IMR-90 (cell line): ENCODE data around the gene SLAMF9. TPM values are rescaled to one million over a fixed set of nuclear protein-coding genes. Genes with fewer than 3 reads are reported as not detected.

ENCODE experiments used
- ATAC-seq: fragments of 200-7000 bp; cut with Tn5 transposase; 2 replicates; pipeline ENCODE4 v1.9.1; 2020; ENCODE audit warnings: low read depth, mild to moderate bottlenecking, moderate library complexity
- BruUV-seq: library from RNA; stranded (reverse); fragments of 400-500 nt; replicated peaks from 2 replicates; lab custom pipeline; 2021; lab: Mats Ljungman, UMichigan
- CTCF ChIA-PET: fragments of 300-600 bp; formaldehyde crosslinking; extraction: SDS; loops from one replicate; lab custom pipeline; 2021; ENCODE audit warnings: antibody characterized with exemption; lab: Yijun Ruan, JAX
- POLR2A ChIA-PET: fragments of 300-600 bp; sonication (Branson Sonifier 250); formaldehyde crosslinking; loops from one replicate; lab custom pipeline; 2022; ENCODE audit warnings: antibody characterized with exemption; ENCODE audit not compliant: unreplicated experiment; lab: Charles Lee
- DNase-seq: peaks from one replicate; pipeline ENCODE4 v3.0.0; 2013
- H2AFZ ChIP-seq: replicated peaks from 2 replicates; pipeline ENCODE3; 2013; ENCODE audit warnings: low read length, mild to moderate bottlenecking; ENCODE audit not compliant: poor library complexity
- H2AK5ac ChIP-seq: 2 replicates; pipeline ENCODE4 v1.6.1; 2013; ENCODE audit warnings: low read depth, low read length, inconsistent platforms
- H2AK9ac ChIP-seq: replicated peaks from 2 replicates; pipeline ENCODE3; 2013; ENCODE audit warnings: mild to moderate bottlenecking, low read depth, low read length, moderate library complexity; ENCODE audit not compliant: poor library complexity
- H2BK120ac ChIP-seq: 2 replicates; pipeline ENCODE4 v1.6.1; 2013; ENCODE audit warnings: low read depth, low read length, inconsistent platforms
- H2BK15ac ChIP-seq: 3 replicates; pipeline ENCODE4 v1.6.1; 2013; ENCODE audit warnings: low read depth, low read length, inconsistent platforms
- H2BK20ac ChIP-seq: 2 replicates; pipeline ENCODE4 v1.6.1; 2013; ENCODE audit warnings: low read depth, mild to moderate bottlenecking, inconsistent platforms, low read length, moderate library complexity
- H2BK5ac ChIP-seq: 2 replicates; pipeline ENCODE4 v1.6.1; 2013; ENCODE audit warnings: mild to moderate bottlenecking, low read depth, low read length, inconsistent platforms; ENCODE audit not compliant: poor library complexity, severe bottlenecking
- H3K14ac ChIP-seq: replicated peaks from 2 replicates; pipeline ENCODE4 v1.6.1; 2013; ENCODE audit warnings: low read depth, low read length, inconsistent platforms
- H3K18ac ChIP-seq: 2 replicates; pipeline ENCODE4 v1.6.1; 2013; ENCODE audit warnings: low read depth, low read length, control low read depth
- H3K23ac ChIP-seq: 2 replicates; pipeline ENCODE4 v1.6.1; 2013; ENCODE audit warnings: low read depth, low read length, inconsistent platforms
- H3K27ac ChIP-seq: 2 replicates; pipeline ENCODE4 v1.5.1; 2013; ENCODE audit warnings: mild to moderate bottlenecking, control low read depth, low read length; ENCODE audit not compliant: insufficient read depth
- H3K27me3 ChIP-seq: 2 replicates; pipeline ENCODE4 v1.6.1; 2013; ENCODE audit warnings: low read length; ENCODE audit not compliant: control insufficient read depth, insufficient read depth
- H3K36me3 ChIP-seq: 2 replicates; pipeline ENCODE4 v1.6.1; 2013; ENCODE audit warnings: low read length, mixed read lengths; ENCODE audit not compliant: control insufficient read depth, insufficient read depth
- H3K4ac ChIP-seq: 2 replicates; pipeline ENCODE4 v1.6.1; 2013; ENCODE audit warnings: low read depth, low read length, inconsistent platforms
- H3K4me1 ChIP-seq: 2 replicates; pipeline ENCODE4 v1.6.1; 2013; ENCODE audit warnings: low read length, mixed read lengths; ENCODE audit not compliant: control insufficient read depth, insufficient read depth
- H3K4me2 ChIP-seq: 2 replicates; pipeline ENCODE4 v1.6.1; 2013; ENCODE audit warnings: low read depth, mild to moderate bottlenecking, control low read depth, low read length, moderate library complexity
- H3K4me3 ChIP-seq: 2 replicates; pipeline ENCODE4 v1.5.1; 2013; ENCODE audit warnings: low read depth, mild to moderate bottlenecking, control low read depth, low read length, moderate library complexity; ENCODE audit not compliant: insufficient read depth
- H3K56ac ChIP-seq: 2 replicates; pipeline ENCODE4 v1.6.1; 2013; ENCODE audit warnings: low read length, inconsistent platforms; ENCODE audit not compliant: insufficient read depth; ENCODE audit errors: extremely low read depth
- H3K79me1 ChIP-seq, 2 experiments: 2 replicates each; pipeline ENCODE4 v1.6.1; 2013; ENCODE audit warnings: low read length in 2 of 2, inconsistent platforms in 1 of 2, low read depth in 1 of 2
- H3K9ac ChIP-seq: 2 replicates; pipeline ENCODE4 v1.6.1; 2013; ENCODE audit warnings: low read depth, low read length, control low read depth
- H3K9me1 ChIP-seq: 2 replicates; pipeline ENCODE4 v1.6.1; 2013; ENCODE audit warnings: low read length, inconsistent platforms; ENCODE audit not compliant: insufficient read depth
- H3K9me3 ChIP-seq: 2 replicates; pipeline ENCODE4 v1.6.1; 2013; ENCODE audit warnings: low read length; ENCODE audit not compliant: control insufficient read depth, insufficient read depth
- H4K20me1 ChIP-seq: 2 replicates; pipeline ENCODE4 v1.6.1; 2013; ENCODE audit warnings: low read length, inconsistent platforms; ENCODE audit not compliant: insufficient read depth
- H4K5ac ChIP-seq: 2 replicates; pipeline ENCODE4 v1.6.1; 2013; ENCODE audit warnings: mild to moderate bottlenecking, low read depth, low read length, control low read depth
- H4K8ac ChIP-seq, 2 experiments: 2 replicates each; pipeline ENCODE4 v1.6.1; 2013; ENCODE audit warnings: low read depth in 2 of 2, low read length in 2 of 2, control low read depth in 1 of 2, inconsistent platforms in 1 of 2
- H4K91ac ChIP-seq: 2 replicates; pipeline ENCODE4 v1.6.1; 2013; ENCODE audit warnings: low read depth, low read length, inconsistent platforms; ENCODE audit not compliant: insufficient read depth
- BHLHE40 ChIP-seq: fragments of 150-350 bp; IDR thresholded peaks from 2 replicates; pipeline ENCODE4 v1.6.1; 2016; ENCODE audit warnings: mild to moderate bottlenecking, low read depth, low read length
- CEBPB ChIP-seq: IDR thresholded peaks from 2 replicates; pipeline ENCODE4 v1.6.1; 2012; ENCODE audit warnings: low read depth, low read length, improper control_type of control experiment
- CHD1 ChIP-seq: IDR thresholded peaks from 2 replicates; pipeline ENCODE4 v1.6.1; 2012; ENCODE audit warnings: low read depth, low read length, improper control_type of control experiment
- FOS ChIP-seq: fragments of 150-350 bp; IDR thresholded peaks from 2 replicates; pipeline ENCODE4 v1.6.1; 2016; ENCODE audit warnings: low read depth, low read length
- MAFK ChIP-seq: IDR thresholded peaks from 2 replicates; pipeline ENCODE4 v1.6.1; 2012; ENCODE audit warnings: low read depth, low read length, improper control_type of control experiment
- MAZ ChIP-seq: IDR thresholded peaks from 2 replicates; pipeline ENCODE4 v1.6.1; 2012; ENCODE audit warnings: low read depth, mild to moderate bottlenecking, low read length, improper control_type of control experiment, moderate library complexity, borderline replicate concordance
- MXI1 ChIP-seq: IDR thresholded peaks from 2 replicates; pipeline ENCODE4 v1.6.1; 2012; ENCODE audit warnings: low read depth, mild to moderate bottlenecking, low read length, moderate library complexity, borderline replicate concordance
- NFE2L2 ChIP-seq: fragments of 150-350 bp; IDR thresholded peaks from 2 replicates; pipeline ENCODE4 v1.6.1; 2016; ENCODE audit warnings: low read depth, mild to moderate bottlenecking, low read length
- POLR2A ChIP-seq: IDR thresholded peaks from 2 replicates; pipeline ENCODE4 v1.6.1; 2012; ENCODE audit warnings: mild to moderate bottlenecking, low read depth, low read length
- RAD21 ChIP-seq: IDR thresholded peaks from 2 replicates; pipeline ENCODE4 v1.6.1; 2012; ENCODE audit warnings: low read length, improper control_type of control experiment
- RCOR1 ChIP-seq: IDR thresholded peaks from 2 replicates; pipeline ENCODE4 v1.6.1; 2012; ENCODE audit warnings: mild to moderate bottlenecking, low read length, improper control_type of control experiment; ENCODE audit not compliant: insufficient replicate concordance
- RFX5 ChIP-seq: IDR thresholded peaks from 2 replicates; pipeline ENCODE4 v1.8.0; 2012; ENCODE audit warnings: low read depth, mild to moderate bottlenecking, low read length, moderate library complexity
- SMC3 ChIP-seq: fragments of 150-350 bp; IDR thresholded peaks from 2 replicates; pipeline ENCODE4 v1.6.1; 2016; ENCODE audit warnings: low read depth, mild to moderate bottlenecking, antibody characterized with exemption, low read length, moderate library complexity
- WGBS, 2 experiments: methylation state at CpG; one replicate each; pipeline versions ENCODE4 v1.1.5 to v1.1.7; 2013; ENCODE audit warnings: missing lambda C conversion rate in 2 of 2; ENCODE audit not compliant: insufficient read length in 1 of 2; ENCODE audit errors: extremely low coverage in 2 of 2; 5-methylcytosine and 5-hydroxymethylcytosine counted together
- dilution Hi-C: fragments of 300-500 bp; cut with HindIII; formaldehyde crosslinking; loops from one replicate; pipeline ENCODE4 v1.14.3; 2018; ENCODE audit warnings: low sequenced_read_pairs; ENCODE audit not compliant: unreplicated experiment
- in situ Hi-C: fragments of 300-500 bp; cut with MboI; formaldehyde crosslinking; loops from 3 replicates; pipeline ENCODE4 v1.14.3; 2019; ENCODE audit warnings: low sequenced_read_pairs, inconsistent platforms, mixed read lengths
- intact Hi-C: fragments of 100-400 bp; cut with micrococcal nuclease; formaldehyde crosslinking; loops from 2 replicates; pipeline ENCODE4 v1.10.0; 2022
- polyA plus RNA-seq, 3 experiments: library from polyadenylated mRNA; depleted of rRNA; stranded (reverse); fragments of >200 nt; gene quantifications; 2 replicates each; pipeline ENCODE4 v1.2.3, GENCODE V29; 2012; ENCODE audit warnings: low replicate concordance in 1 of 3
- total RNA-seq: library from RNA; depleted of rRNA; stranded (reverse); fragments of >200 nt; gene quantifications from 2 replicates; pipeline ENCODE4 v1.2.3, GENCODE V29; 2012
- TF ChIP-seq, protein P1 (sequence below): fragments of 150-350 bp; IDR thresholded peaks from 2 replicates; pipeline ENCODE4 v1.6.1; 2016; ENCODE audit warnings: low read depth, mild to moderate bottlenecking, low read length, moderate library complexity, borderline replicate concordance
- TF ChIP-seq, protein P2 (sequence below): fragments of 150-350 bp; IDR thresholded peaks from 2 replicates; pipeline ENCODE4 v1.6.1; 2017; ENCODE audit warnings: mild to moderate bottlenecking, antibody characterized with exemption, low read length, low read depth
- TF ChIP-seq, protein P3 (sequence below): conservative IDR thresholded peaks from 2 replicates; pipeline ENCODE4 v1.5.1; 2012; ENCODE audit warnings: mild to moderate bottlenecking, low read depth, low read length, improper control_type of control experiment

Gene SLAMF9
- total and polyA plus RNA-seq, 2 of the 4 experiments (the other 2 are of a cell fraction) = 0.18 to 0.67 TPM

DNA sequence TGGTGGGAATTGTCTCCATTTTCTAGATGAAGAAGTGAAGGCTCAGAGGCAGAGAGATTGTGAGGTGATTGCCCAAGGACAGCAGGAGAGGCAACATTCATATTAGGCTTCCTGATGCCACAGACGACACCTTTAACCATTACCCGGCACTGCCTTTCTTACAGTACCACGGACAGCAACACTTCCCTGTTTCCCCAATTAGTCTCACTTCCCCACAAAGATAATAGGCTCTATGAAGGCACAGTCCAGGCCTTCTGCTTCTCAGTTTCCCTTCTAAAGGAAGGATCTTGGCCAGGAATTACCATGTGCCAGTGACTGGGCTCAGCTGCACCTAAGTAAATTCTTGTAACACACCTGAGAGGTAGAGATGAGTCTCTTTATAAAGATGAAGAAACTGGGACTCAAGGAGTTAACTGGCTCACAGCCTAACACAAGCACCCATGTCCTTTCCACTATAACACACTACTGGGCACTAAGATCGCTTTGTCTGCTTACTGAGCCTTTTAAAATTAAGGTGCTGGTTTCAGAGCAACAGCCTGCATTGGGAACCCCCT lies 18.2 kb downstream of the SLAMF9 start:
- Histone ChIP-seq H2BK15ac (no peak overlapping the region), H3K9me3 (no peaks in the 10 kb centered on the region), H3K36me3 (no peaks in the 10 kb centered on the region), H3K27ac (no peak overlapping the region), H3K4ac (no peak overlapping the region), H2BK20ac (no peak overlapping the region), H3K56ac (no peak overlapping the region), H3K23ac (no peak overlapping the region), H3K9me1 (no peaks in the 10 kb centered on the region), H2AK5ac (no peak overlapping the region; the same call in 1 of the 2 replicates), H3K79me1 (no peaks in the 10 kb centered on the region), H4K91ac (no peak overlapping the region), H4K5ac (no peak overlapping the region), H2AFZ (no peak overlapping the region), H3K27me3 (peaks cover 32% of the 10 kb centered on the region), H2BK5ac (no peak overlapping the region), H3K9ac (no peak overlapping the region), H3K4me2 (no peak overlapping the region), H3K14ac (no peak overlapping the region), H3K18ac (no peak overlapping the region), H4K20me1 (no peaks in the 10 kb centered on the region), H4K8ac (no peak overlapping the region), H2AK9ac (no peak overlapping the region), H3K4me3 (no peak overlapping the region), H3K4me1 (no peaks in the 10 kb centered on the region), H2BK120ac (no peak overlapping the region)
- CTCF ChIA-PET = interaction anchor here (6.4 kb wide), 1 partner anchor 71 kb away, joined by 48 read pairs; no protein-coding TSS in a partner anchor
- DNase-seq (no peak), ATAC-seq (no peak)
- WGBS, 2 experiments = no CpG with 5 or more reads among the region's 4 CpGs
- POLR2A ChIA-PET = no interaction called here
- BruUV-seq = no TSS peak
- intact Hi-C loops (loop anchor here (1.0 kb wide), 1 partner anchor 71 kb away; no protein-coding TSS in a partner anchor), in situ Hi-C loops (loop anchor here (5.0 to 10.0 kb wide), 2 partner anchors 72 to 439 kb away; no protein-coding TSS in a partner anchor), dilution Hi-C loops (no loop called here)
- TF ChIP-seq BHLHE40 = no peak
- no peak for TF ChIP-seq SMC3
- TF ChIP-seq FOS = no peak
- no peak for TF ChIP-seq MAZ
- TF ChIP-seq, protein P1, sequence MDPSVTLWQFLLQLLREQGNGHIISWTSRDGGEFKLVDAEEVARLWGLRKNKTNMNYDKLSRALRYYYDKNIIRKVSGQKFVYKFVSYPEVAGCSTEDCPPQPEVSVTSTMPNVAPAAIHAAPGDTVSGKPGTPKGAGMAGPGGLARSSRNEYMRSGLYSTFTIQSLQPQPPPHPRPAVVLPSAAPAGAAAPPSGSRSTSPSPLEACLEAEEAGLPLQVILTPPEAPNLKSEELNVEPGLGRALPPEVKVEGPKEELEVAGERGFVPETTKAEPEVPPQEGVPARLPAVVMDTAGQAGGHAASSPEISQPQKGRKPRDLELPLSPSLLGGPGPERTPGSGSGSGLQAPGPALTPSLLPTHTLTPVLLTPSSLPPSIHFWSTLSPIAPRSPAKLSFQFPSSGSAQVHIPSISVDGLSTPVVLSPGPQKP = no peak
- TF ChIP-seq, protein P2, sequence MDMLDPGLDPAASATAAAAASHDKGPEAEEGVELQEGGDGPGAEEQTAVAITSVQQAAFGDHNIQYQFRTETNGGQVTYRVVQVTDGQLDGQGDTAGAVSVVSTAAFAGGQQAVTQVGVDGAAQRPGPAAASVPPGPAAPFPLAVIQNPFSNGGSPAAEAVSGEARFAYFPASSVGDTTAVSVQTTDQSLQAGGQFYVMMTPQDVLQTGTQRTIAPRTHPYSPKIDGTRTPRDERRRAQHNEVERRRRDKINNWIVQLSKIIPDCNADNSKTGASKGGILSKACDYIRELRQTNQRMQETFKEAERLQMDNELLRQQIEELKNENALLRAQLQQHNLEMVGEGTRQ = no peak
- TF ChIP-seq NFE2L2 = no peak
- TF ChIP-seq CHD1 = no peak
- TF ChIP-seq CEBPB = no peak
- TF ChIP-seq MXI1 = no peak
- no peak for TF ChIP-seq RFX5
- TF ChIP-seq, protein P3, sequence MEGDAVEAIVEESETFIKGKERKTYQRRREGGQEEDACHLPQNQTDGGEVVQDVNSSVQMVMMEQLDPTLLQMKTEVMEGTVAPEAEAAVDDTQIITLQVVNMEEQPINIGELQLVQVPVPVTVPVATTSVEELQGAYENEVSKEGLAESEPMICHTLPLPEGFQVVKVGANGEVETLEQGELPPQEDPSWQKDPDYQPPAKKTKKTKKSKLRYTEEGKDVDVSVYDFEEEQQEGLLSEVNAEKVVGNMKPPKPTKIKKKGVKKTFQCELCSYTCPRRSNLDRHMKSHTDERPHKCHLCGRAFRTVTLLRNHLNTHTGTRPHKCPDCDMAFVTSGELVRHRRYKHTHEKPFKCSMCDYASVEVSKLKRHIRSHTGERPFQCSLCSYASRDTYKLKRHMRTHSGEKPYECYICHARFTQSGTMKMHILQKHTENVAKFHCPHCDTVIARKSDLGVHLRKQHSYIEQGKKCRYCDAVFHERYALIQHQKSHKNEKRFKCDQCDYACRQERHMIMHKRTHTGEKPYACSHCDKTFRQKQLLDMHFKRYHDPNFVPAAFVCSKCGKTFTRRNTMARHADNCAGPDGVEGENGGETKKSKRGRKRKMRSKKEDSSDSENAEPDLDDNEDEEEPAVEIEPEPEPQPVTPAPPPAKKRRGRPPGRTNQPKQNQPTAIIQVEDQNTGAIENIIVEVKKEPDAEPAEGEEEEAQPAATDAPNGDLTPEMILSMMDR = no peak
- TF ChIP-seq RCOR1 = no peak
- no peak for TF ChIP-seq MAFK
- TF ChIP-seq RAD21 = no peak
- TF ChIP-seq POLR2A = no peak
